Peyer's patch (tissue), 4 donors: ENCODE data around the gene DCDC2. TPM values are rescaled to one million over a fixed set of nuclear protein-coding genes. Genes with fewer than 3 reads are reported as not detected.

Experiments
- DNase-seq, 3 donors: peaks; one replicate each; pipeline ENCODE4 v3.0.0-alpha.2; 2017 to 2019
- H3K27ac ChIP-seq, 4 donors: fragments of 200-600 bp; sonication (generic); one replicate each; pipeline ENCODE4 v1.5.1; 2016 to 2019
- H3K27me3 ChIP-seq, 2 donors: fragments of 200-600 bp; sonication (generic); one replicate each; pipeline ENCODE4 v1.5.1; 2019
- H3K36me3 ChIP-seq, 3 donors: fragments of 200-600 bp; sonication (generic); one replicate each; pipeline ENCODE4 v1.5.1; 2016 to 2019
- H3K4me1 ChIP-seq, 4 donors: fragments of 200-600 bp; sonication (generic); one replicate each; pipeline ENCODE4 v1.5.1; 2016 to 2019
- H3K4me3 ChIP-seq, 4 donors: fragments of 200-600 bp; sonication (generic); 1 replicate in 3 of 4; 2 replicates in 1 of 4; pipeline ENCODE4 v1.5.1; 2016 to 2019; ENCODE audit warnings: mild to moderate bottlenecking in 1 of 4
- H3K9me3 ChIP-seq, 4 donors: fragments of 200-600 bp; sonication (generic); one replicate each; pipeline ENCODE4 v1.5.1; 2016 to 2019; ENCODE audit warnings: mild to moderate bottlenecking in 1 of 4
- CTCF ChIP-seq, 6 experiments: fragments of 450-650 bp in 4 of 6; fragments of 200-600 bp in 2 of 6; sonication (generic) in 1 of 6; IDR thresholded peaks; one replicate each; pipeline ENCODE4 v1.5.1; 2017 to 2019; ENCODE audit warnings: antibody characterized with exemption in 6 of 6, mild to moderate bottlenecking in 3 of 6, moderate library complexity in 1 of 6
- POLR2A ChIP-seq, 2 donors: fragments of 450-650 bp; IDR thresholded peaks; one replicate each; pipeline ENCODE4 v1.5.1; 2017; ENCODE audit warnings: antibody characterized with exemption in 2 of 2, mild to moderate bottlenecking in 2 of 2, moderate library complexity in 2 of 2
- total RNA-seq, 4 donors: library from RNA; depleted of rRNA; stranded (reverse); fragments of >200 nt; gene quantifications; one replicate each; pipeline ENCODE4 v1.1.0, GENCODE V29; 2016

Gene DCDC2
- total RNA-seq, 4 donors from 2014 or later = 0.27 to 3.3 (median 0.63) TPM

- H3K9me3 ChIP-seq = no peaks in the 10 kb centered on the region
- no peaks in the 10 kb centered on the region for H3K36me3 ChIP-seq
- H3K27me3 ChIP-seq = no peaks in the 10 kb centered on the region
- H3K27ac ChIP-seq = no peak overlapping the region
- no peak for DNase-seq
- no peak overlapping the region for H3K4me3 ChIP-seq
- peaks cover 0 to 6% (median 0%) of the 10 kb centered on the region in 4 donors for H3K4me1 ChIP-seq
- no peak for TF ChIP-seq CTCF (IDR thresholded peaks at IDR 0.05)
- TF ChIP-seq POLR2A (IDR thresholded peaks at IDR 0.05) = no peak
Observed at GRCh38 chr6:24397631-24398030, 39.8 kb upstream of the DCDC2 start.

- no peak overlapping the region for H3K27ac ChIP-seq
- H3K4me1 ChIP-seq = no peaks in the 10 kb centered on the region
- TF ChIP-seq POLR2A (IDR thresholded peaks at IDR 0.05) = no peak
- TF ChIP-seq CTCF (IDR thresholded peaks at IDR 0.05) = no peak
- H3K36me3 ChIP-seq = no peaks in the 10 kb centered on the region
- no peak for DNase-seq
- H3K9me3 ChIP-seq = no peaks in the 10 kb centered on the region
- H3K4me3 ChIP-seq = no peak overlapping the region
- no peaks in the 10 kb centered on the region for H3K27me3 ChIP-seq
Observed at GRCh38 chr6:24396824-24397223, 39.0 kb upstream of the DCDC2 start.

GRCh38 chr6:24394780-24395437, 37.0 kb upstream of the DCDC2 start:
- Histone ChIP-seq H3K36me3 (no peaks in the 10 kb centered on the region), H3K9me3 (no peaks in the 10 kb centered on the region), H3K27ac (no peak overlapping the region), H3K27me3 (no peaks in the 10 kb centered on the region), H3K4me1 (no peaks in the 10 kb centered on the region), H3K4me3 (no peak overlapping the region)
- TF ChIP-seq CTCF (IDR thresholded peaks at IDR 0.05) (no peak), POLR2A (IDR thresholded peaks at IDR 0.05) (no peak)
- DNase-seq = no peak

- no peaks in the 10 kb centered on the region for H3K9me3 ChIP-seq
- no peaks in the 10 kb centered on the region for H3K36me3 ChIP-seq
- no peak overlapping the region for H3K4me3 ChIP-seq
- H3K27me3 ChIP-seq = no peaks in the 10 kb centered on the region
- H3K27ac ChIP-seq = no peak overlapping the region
- DNase-seq = no peak
- no peak for TF ChIP-seq CTCF (IDR thresholded peaks at IDR 0.05)
- no peak for TF ChIP-seq POLR2A (IDR thresholded peaks at IDR 0.05)
- no peaks in the 10 kb centered on the region for H3K4me1 ChIP-seq
Observed at GRCh38 chr6:24394061-24394779, 36.4 kb upstream of the DCDC2 start.

- Histone ChIP-seq H3K27ac (no peak overlapping the region), H3K36me3 (no peaks in the 10 kb centered on the region), H3K4me1 (no peaks in the 10 kb centered on the region), H3K4me3 (no peak overlapping the region), H3K9me3 (no peaks in the 10 kb centered on the region), H3K27me3 (no peaks in the 10 kb centered on the region)
- TF ChIP-seq POLR2A (IDR thresholded peaks at IDR 0.05) = no peak
- TF ChIP-seq CTCF (IDR thresholded peaks at IDR 0.05) = no peak
- no peak for DNase-seq
Observed at GRCh38 chr6:24391756-24392405, 34.0 kb upstream of the DCDC2 start.
